SH-SY5Y (cell line): Measurements from ENCODE around the gene PRAMEF15.
"Not testable (repeated sequence)": the region's sequence is repeated elsewhere in the genome, so short reads cannot be mapped to it uniquely, and the experiment has no call there.

Experiments used
- GATA2 ChIP-seq: IDR thresholded peaks from 2 replicates; pipeline ENCODE4 v1.6.1; 2011; ENCODE audit warnings: mild to moderate bottlenecking, low read depth, low read length
- GATA3 ChIP-seq: IDR thresholded peaks from 2 replicates; pipeline ENCODE4 v1.6.1; 2011; ENCODE audit warnings: low read depth, mild to moderate bottlenecking, low read length, moderate library complexity

- not testable (repeated sequence) for TF ChIP-seq GATA2, GATA3
Measured at GRCh38 chr1:13303239-13303638, 12.1 kb upstream of the PRAMEF15 start, which contains the start of gene PRAMEF33.
